ENCODE data around the gene HTATSF1. TPM values are rescaled to one million over a fixed set of nuclear protein-coding genes. Genes with fewer than 3 reads are reported as not detected.

Gene HTATSF1
- polyA plus RNA-seq, 10 donors = 83.6 to 114 (median 90.1) TPM

Other genes with a start within 250 kb of the HTATSF1 start
- 10 to 100 TPM; 13.4 to 22.0 (median 17.4) TPM for gene MAP7D3, start 246.2 kb upstream of the HTATSF1 start, polyA plus RNA-seq (ENCODE audit: insufficient read length in 10 of 10)
- gene ADGRG4, start 196.6 kb upstream of the HTATSF1 start, polyA plus RNA-seq (ENCODE audit: insufficient read length in 10 of 10) = under 1 TPM in 6 of 10 donors, not detected in 4; 0.01 to 0.05 (median 0.02) TPM
- not detected for gene BRS3, start 9.6 kb upstream of the HTATSF1 start, polyA plus RNA-seq (ENCODE audit: insufficient read length in 10 of 10)
- 1 to 10 TPM in 2 of 10 donors, not detected in 8; 1.6 to 2.6 TPM for gene VGLL1, start 34.6 kb downstream of the HTATSF1 start, polyA plus RNA-seq (ENCODE audit: insufficient read length in 10 of 10)
- gene CD40LG, start 150.6 kb downstream of the HTATSF1 start, polyA plus RNA-seq (ENCODE audit: insufficient read length in 10 of 10) = 1 to 10 TPM in 1 of 10 donors, under 1 TPM in 2, not detected in 7; 0.14 to 4.4 (median 0.55) TPM